Osteocyte (in vitro differentiated cells): Measurements from ENCODE around the gene FBXO30. TPM values are rescaled to one million over a fixed set of nuclear protein-coding genes. Genes with fewer than 3 reads are reported as not detected.

Experiments used
- DNase-seq: peaks from one replicate; pipeline ENCODE4 v3.0.0; 2021; ENCODE audit warnings: mixed read lengths; ENCODE audit not compliant: unreplicated experiment; ENCODE audit errors: extremely low spot score
- H3K27ac Mint-ChIP-seq: one replicate; pipeline ENCODE4 v1.8.0; 2021; ENCODE audit warnings: mild to moderate bottlenecking, mixed read lengths; ENCODE audit not compliant: unreplicated experiment
- H3K27me3 Mint-ChIP-seq: one replicate; pipeline ENCODE4 v1.8.0; 2021; ENCODE audit warnings: mixed read lengths; ENCODE audit not compliant: unreplicated experiment
- H3K36me3 Mint-ChIP-seq: one replicate; pipeline ENCODE4 v1.8.0; 2021; ENCODE audit warnings: mixed read lengths; ENCODE audit not compliant: unreplicated experiment
- H3K4me1 Mint-ChIP-seq: one replicate; pipeline ENCODE4 v1.8.0; 2021; ENCODE audit warnings: mixed read lengths; ENCODE audit not compliant: unreplicated experiment
- H3K4me3 Mint-ChIP-seq: one replicate; pipeline ENCODE4 v1.8.0; 2021; ENCODE audit warnings: mild to moderate bottlenecking, moderate library complexity, mixed read lengths; ENCODE audit not compliant: unreplicated experiment
- H3K9me3 Mint-ChIP-seq: one replicate; pipeline ENCODE4 v1.8.0; 2021; ENCODE audit warnings: mixed read lengths; ENCODE audit not compliant: unreplicated experiment
- total RNA-seq: library from RNA; stranded (reverse); gene quantifications from 2 replicates; pipeline ENCODE4 v1.2.1, GENCODE V29; 2021
- TF ChIP-seq, protein P1 (sequence below): fragments of 200-600 bp; sonication (generic); IDR thresholded peaks from 2 replicates; pipeline ENCODE4 v1.5.0; 2021; ENCODE audit warnings: antibody characterized with exemption, mild to moderate bottlenecking, moderate library complexity

Gene FBXO30
- total RNA-seq, 1 donor from 2014 or later: 13.2 TPM

DNA sequence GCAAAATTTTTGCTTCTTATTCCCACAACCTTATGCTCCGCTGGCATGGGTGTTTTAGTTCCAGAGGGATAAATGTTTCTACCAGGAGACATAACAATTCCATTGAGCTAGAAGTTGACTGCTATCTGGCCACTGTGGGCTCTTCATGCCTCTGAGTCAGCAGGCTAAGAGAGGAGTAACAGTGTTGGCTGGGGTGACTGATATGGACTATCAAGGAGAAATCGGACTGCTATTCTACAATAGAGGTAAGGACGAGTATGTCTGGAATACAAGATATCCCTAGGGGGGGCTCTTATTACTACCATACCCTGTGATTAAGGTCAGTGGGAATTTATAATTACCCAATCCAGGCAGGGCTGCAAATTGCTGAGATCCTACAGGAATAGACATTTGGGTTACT lies 26.9 kb downstream of the FBXO30 start:
- H3K27ac Mint-ChIP-seq: no peak overlapping the region
- peaks cover 37% of the 10 kb centered on the region for H3K9me3 Mint-ChIP-seq
- H3K36me3 Mint-ChIP-seq: peaks cover 33% of the 10 kb centered on the region
- TF ChIP-seq, protein P1, sequence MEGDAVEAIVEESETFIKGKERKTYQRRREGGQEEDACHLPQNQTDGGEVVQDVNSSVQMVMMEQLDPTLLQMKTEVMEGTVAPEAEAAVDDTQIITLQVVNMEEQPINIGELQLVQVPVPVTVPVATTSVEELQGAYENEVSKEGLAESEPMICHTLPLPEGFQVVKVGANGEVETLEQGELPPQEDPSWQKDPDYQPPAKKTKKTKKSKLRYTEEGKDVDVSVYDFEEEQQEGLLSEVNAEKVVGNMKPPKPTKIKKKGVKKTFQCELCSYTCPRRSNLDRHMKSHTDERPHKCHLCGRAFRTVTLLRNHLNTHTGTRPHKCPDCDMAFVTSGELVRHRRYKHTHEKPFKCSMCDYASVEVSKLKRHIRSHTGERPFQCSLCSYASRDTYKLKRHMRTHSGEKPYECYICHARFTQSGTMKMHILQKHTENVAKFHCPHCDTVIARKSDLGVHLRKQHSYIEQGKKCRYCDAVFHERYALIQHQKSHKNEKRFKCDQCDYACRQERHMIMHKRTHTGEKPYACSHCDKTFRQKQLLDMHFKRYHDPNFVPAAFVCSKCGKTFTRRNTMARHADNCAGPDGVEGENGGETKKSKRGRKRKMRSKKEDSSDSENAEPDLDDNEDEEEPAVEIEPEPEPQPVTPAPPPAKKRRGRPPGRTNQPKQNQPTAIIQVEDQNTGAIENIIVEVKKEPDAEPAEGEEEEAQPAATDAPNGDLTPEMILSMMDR: no peak
- no peaks in the 10 kb centered on the region for H3K27me3 Mint-ChIP-seq
- no peaks in the 10 kb centered on the region for H3K4me1 Mint-ChIP-seq
- no peak overlapping the region for H3K4me3 Mint-ChIP-seq
- no peak for DNase-seq

DNA sequence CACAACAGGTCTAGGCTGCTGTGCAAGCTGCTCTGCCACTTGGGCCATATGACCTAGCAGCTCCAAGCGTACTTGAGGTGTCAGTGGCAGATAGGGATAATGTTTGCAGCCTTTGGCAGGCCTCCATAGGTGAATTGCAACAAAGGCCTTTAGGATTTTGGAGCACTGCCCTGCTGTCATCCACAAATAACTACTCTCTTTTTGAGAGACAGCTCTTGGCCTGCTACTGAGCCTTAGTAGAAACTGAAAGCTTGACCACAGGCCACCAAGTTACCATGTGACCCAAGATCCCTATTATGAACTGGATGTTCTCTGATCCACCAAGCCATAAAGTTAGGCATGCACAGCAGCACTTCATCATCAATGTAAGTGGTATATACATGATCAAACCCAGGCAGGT lies 29.9 kb downstream of the FBXO30 start:
- H3K4me1 Mint-ChIP-seq: no peaks in the 10 kb centered on the region
- no peak overlapping the region for H3K4me3 Mint-ChIP-seq
- no peak overlapping the region for H3K27ac Mint-ChIP-seq
- no peak for DNase-seq
- peaks cover 36% of the 10 kb centered on the region for H3K9me3 Mint-ChIP-seq
- H3K27me3 Mint-ChIP-seq: no peaks in the 10 kb centered on the region
- TF ChIP-seq, protein P1: no peak
- H3K36me3 Mint-ChIP-seq: peaks cover 23% of the 10 kb centered on the region

- no peaks in the 10 kb centered on the region for H3K4me1 Mint-ChIP-seq
- no peak overlapping the region for H3K27ac Mint-ChIP-seq
- H3K9me3 Mint-ChIP-seq: peaks cover 33% of the 10 kb centered on the region
- H3K36me3 Mint-ChIP-seq: peaks cover 26% of the 10 kb centered on the region
- H3K4me3 Mint-ChIP-seq: no peak overlapping the region
- TF ChIP-seq, protein P1: no peak
- no peaks in the 10 kb centered on the region for H3K27me3 Mint-ChIP-seq
- DNase-seq: no peak
Observed at GRCh38 chr6:145783796-145784195, 30.8 kb downstream of the FBXO30 start.

GRCh38 chr6:145772846-145773245 lies 41.7 kb downstream of the FBXO30 start:
- Mint-ChIP-seq H3K9me3 (peaks cover 25% of the 10 kb centered on the region), H3K4me1 (no peaks in the 10 kb centered on the region)

DNA sequence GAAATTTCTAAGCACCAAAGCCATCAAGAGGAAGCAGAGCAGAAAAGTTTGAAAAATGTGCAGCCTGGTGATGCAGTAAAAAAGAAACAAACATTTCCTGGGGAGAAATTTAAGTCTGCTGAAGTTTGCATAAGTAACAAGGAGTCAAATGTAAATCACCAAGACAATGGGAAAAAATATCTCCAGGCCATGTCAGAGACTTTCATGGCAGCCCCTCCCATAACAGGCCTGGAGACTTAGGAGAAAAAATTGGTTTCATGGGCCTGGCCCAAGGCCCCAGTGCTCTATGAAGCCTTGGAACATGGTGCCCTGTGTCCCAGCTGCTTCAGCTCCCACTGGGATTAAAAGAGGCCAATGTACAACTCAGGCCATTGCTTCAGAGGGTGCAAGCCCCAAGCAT lies 49.1 kb downstream of the FBXO30 start:
- DNase-seq: no peak
- no peaks in the 10 kb centered on the region for H3K27me3 Mint-ChIP-seq
- no peaks in the 10 kb centered on the region for H3K9me3 Mint-ChIP-seq
- H3K4me3 Mint-ChIP-seq: no peak overlapping the region
- no peaks in the 10 kb centered on the region for H3K36me3 Mint-ChIP-seq
- no peak overlapping the region for H3K27ac Mint-ChIP-seq
- TF ChIP-seq, protein P1: no peak
- H3K4me1 Mint-ChIP-seq: peaks cover 2% of the 10 kb centered on the region

More at GRCh38 chr6:145772846-145773245, 41.7 kb downstream of the FBXO30 start:
- H3K27me3 Mint-ChIP-seq: no peaks in the 10 kb centered on the region
- TF ChIP-seq, protein P1: no peak
- DNase-seq: no peak
- peaks cover 1% of the 10 kb centered on the region for H3K36me3 Mint-ChIP-seq
- H3K4me3 Mint-ChIP-seq: no peak overlapping the region
- H3K27ac Mint-ChIP-seq: no peak overlapping the region
